ENCODE results near the gene UBE2G2.

Gene UBE2G2

DNA sequence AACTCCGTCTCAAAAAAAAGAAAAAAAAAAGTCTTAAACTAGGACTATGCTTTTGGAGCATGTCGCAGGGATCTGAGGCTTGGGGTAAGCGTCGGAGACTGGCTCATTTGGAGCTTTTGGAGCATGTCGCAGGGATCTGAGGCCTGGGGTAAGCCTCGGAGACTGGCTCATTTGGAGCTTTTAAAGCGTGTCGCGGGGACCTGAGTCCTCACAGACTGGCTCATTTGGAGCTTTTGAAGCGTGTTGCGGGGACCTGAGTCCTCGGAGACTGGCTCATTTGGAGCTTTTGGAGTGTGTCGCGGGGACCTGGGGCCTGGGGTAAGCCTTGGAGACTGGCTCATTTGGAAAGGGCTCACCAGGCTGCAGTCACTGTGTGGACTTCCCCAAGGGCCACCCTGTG lies 76.7 kb downstream of the UBE2G2 start:
- Histone ChIP-seq H3K4me1 (ENCODE audit: control insufficient read depth, insufficient read depth, low read length, unreplicated experiment) (no peaks in the 10 kb centered on the region), H2AFZ (ENCODE audit: low read length, unreplicated experiment) (no peak overlapping the region), H3K79me2 (ENCODE audit: control insufficient read depth, insufficient read depth, low read length, unreplicated experiment) (no peaks in the 10 kb centered on the region), H3K36me3 (ENCODE audit: insufficient read depth, low read length) (no peaks in the 10 kb centered on the region), H3K27me3 (ENCODE audit: insufficient read depth, low read length) (peaks cover 70% of the 10 kb centered on the region), H3K27ac (ENCODE audit: low read depth, low read length) (no peak overlapping the region), H3K4me3 (ENCODE audit: low read depth, low read length) (no peak overlapping the region)

DNA sequence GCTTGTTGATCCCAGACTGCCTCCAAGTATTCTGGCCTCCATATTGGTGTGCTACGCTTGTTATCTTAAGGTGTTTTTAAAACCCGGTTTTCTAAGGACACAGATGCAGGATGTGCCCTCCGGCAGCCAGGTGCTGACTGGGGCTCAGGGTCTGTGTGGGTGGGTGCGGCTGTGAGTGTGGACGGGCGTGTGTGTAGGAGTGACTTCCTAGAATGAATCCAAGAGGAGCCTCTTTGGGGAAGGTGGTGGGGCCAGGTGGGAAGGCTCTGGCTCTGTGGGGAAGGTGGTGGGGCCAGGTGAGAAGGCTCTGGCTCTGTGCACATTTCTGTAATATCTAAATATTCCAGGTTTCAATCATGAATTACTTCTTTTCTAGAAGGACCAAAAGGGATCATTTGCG lies 77.4 kb downstream of the UBE2G2 start:
- H3K36me3 ChIP-seq (ENCODE audit: insufficient read depth, low read length): no peaks in the 10 kb centered on the region
- no peaks in the 10 kb centered on the region for H3K79me2 ChIP-seq (ENCODE audit: control insufficient read depth, insufficient read depth, low read length, unreplicated experiment)
- H3K4me3 ChIP-seq (ENCODE audit: low read depth, low read length): no peak overlapping the region
- no peak overlapping the region for H3K27ac ChIP-seq (ENCODE audit: low read depth, low read length)
- peaks cover 74% of the 10 kb centered on the region for H3K27me3 ChIP-seq (ENCODE audit: insufficient read depth, low read length)
- no peak overlapping the region for H2AFZ ChIP-seq (ENCODE audit: low read length, unreplicated experiment)
- H3K4me1 ChIP-seq (ENCODE audit: control insufficient read depth, insufficient read depth, low read length, unreplicated experiment): no peaks in the 10 kb centered on the region

DNA sequence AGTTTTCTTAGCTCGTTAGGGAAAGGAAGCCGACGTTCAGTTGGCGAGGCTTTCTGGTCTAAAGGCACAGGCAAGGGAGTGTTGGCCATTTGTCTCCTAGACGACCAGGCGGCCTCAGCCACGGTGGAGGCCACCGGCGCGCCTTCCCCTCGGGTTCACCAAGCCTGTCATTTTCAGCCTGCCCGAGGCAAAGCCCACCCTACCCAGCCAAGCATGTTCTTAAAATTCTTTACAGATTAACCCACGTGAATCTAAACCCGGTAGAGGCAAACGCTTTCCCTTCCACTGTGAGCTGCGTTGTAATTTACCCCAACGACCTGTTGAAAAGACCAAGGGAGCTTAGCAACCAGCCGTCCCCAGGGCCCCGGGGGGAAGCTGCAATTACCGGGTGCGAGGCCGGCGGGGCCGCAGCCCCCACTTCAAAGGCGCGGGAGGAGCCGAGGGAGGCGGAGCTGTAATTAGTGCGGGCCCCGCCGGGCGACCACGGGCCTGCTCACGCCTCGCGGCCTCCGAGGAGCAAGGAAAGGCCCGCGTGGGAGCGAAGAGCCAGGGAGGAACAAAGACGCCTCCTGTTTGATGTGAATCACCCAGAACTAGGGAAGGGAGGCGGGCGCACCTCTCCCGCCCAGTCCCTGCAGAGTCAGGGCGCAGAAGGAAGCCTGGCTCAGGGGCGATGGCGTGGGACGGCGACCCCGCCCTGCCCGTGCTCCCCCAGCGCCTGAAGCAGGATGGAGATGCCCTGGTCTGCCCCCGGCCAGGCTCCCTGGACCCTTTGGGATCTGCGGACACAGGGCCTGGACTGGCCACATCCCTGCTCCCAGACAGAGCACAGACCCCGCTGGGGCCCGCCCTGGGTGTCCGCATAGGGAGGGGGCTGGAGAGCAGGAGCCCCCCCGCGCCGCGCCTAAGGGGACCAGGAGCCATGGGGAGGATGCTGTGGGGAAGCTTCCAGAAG lies 78.2 kb downstream of the UBE2G2 start:
- H3K4me1 ChIP-seq (ENCODE audit: control insufficient read depth, insufficient read depth, low read length, unreplicated experiment): no peaks in the 10 kb centered on the region
- H2AFZ ChIP-seq (ENCODE audit: low read length, unreplicated experiment): no peak overlapping the region
- no peaks in the 10 kb centered on the region for H3K36me3 ChIP-seq (ENCODE audit: insufficient read depth, low read length)
- H3K79me2 ChIP-seq (ENCODE audit: control insufficient read depth, insufficient read depth, low read length, unreplicated experiment): no peaks in the 10 kb centered on the region
- H3K27me3 ChIP-seq (ENCODE audit: insufficient read depth, low read length): peaks cover 76% of the 10 kb centered on the region
- H3K27ac ChIP-seq (ENCODE audit: low read depth, low read length): no peak overlapping the region
- H3K4me3 ChIP-seq (ENCODE audit: low read depth, low read length): no peak overlapping the region

DNA sequence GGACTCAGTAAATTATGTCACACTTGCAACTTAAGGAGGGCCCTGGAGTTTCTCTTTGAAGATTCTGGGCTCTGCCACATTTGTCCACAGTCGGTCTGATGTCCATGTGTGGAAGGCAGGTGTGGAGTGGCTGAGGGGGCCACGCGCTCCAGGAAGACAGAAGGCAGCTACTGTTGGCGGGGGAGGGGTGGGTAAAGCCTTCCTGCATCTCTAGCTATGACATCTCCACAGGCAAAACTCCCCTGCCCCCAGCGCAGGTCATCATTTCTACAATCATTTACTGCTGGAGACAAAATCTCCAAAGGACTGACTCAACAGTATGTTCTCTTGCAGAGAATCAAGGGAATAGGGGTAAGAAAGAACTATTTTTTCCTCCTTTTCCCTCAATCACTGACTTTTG lies 78.9 kb downstream of the UBE2G2 start:
- Histone ChIP-seq H3K27ac (ENCODE audit: low read depth, low read length) (no peak overlapping the region), H3K27me3 (ENCODE audit: insufficient read depth, low read length) (peaks cover 81% of the 10 kb centered on the region), H2AFZ (ENCODE audit: low read length, unreplicated experiment) (no peak overlapping the region), H3K4me3 (ENCODE audit: low read depth, low read length) (no peak overlapping the region), H3K4me1 (ENCODE audit: control insufficient read depth, insufficient read depth, low read length, unreplicated experiment) (no peaks in the 10 kb centered on the region), H3K79me2 (ENCODE audit: control insufficient read depth, insufficient read depth, low read length, unreplicated experiment) (no peaks in the 10 kb centered on the region), H3K36me3 (ENCODE audit: insufficient read depth, low read length) (no peaks in the 10 kb centered on the region)

DNA sequence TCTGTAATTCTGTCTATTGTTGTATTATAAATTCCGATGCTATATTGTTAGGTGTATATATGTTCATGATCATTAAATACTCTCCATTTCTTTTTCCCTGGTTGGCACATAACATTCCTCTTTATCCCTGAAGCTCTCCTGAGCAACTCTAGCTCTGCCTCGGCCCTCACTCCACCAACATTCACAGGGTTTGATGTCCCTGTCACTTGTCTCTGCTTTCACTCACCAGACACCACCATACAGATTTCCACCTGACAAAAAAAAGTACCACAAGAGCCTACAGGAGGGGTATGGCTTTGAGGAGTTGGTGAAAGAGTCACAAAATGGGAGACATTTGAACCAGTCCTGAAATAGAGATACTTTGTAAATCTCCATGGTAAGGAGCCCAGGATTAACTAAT lies 81.5 kb downstream of the UBE2G2 start:
- no peak overlapping the region for H3K27ac ChIP-seq (ENCODE audit: low read depth, low read length)
- H3K79me2 ChIP-seq (ENCODE audit: control insufficient read depth, insufficient read depth, low read length, unreplicated experiment): no peaks in the 10 kb centered on the region
- no peak overlapping the region for H3K4me3 ChIP-seq (ENCODE audit: low read depth, low read length)
- no peaks in the 10 kb centered on the region for H3K4me1 ChIP-seq (ENCODE audit: control insufficient read depth, insufficient read depth, low read length, unreplicated experiment)
- peaks cover 80% of the 10 kb centered on the region for H3K27me3 ChIP-seq (ENCODE audit: insufficient read depth, low read length)
- H3K36me3 ChIP-seq (ENCODE audit: insufficient read depth, low read length): no peaks in the 10 kb centered on the region
- no peak overlapping the region for H2AFZ ChIP-seq (ENCODE audit: low read length, unreplicated experiment)
